HCT116 (cell line): ENCODE measurements around the gene MALL.

Experiments used
- CEBPB ChIP-seq: IDR thresholded peaks from 2 replicates; pipeline ENCODE4 v1.6.1; 2012; ENCODE audit warnings: low read depth
- POLR2A ChIP-seq: IDR thresholded peaks from 2 replicates; pipeline ENCODE4 v1.7.0; 2011; ENCODE audit warnings: borderline replicate concordance; ENCODE audit not compliant: insufficient read depth, insufficient read length; ENCODE audit errors: extremely low read depth
- REST ChIP-seq: IDR thresholded peaks from 2 replicates; pipeline ENCODE4 v1.6.1; 2012; ENCODE audit warnings: low read depth
- ZNF274 ChIP-seq: fragments of 200-500 bp; sonication (Bioruptor generic); IDR thresholded peaks from 2 replicates; pipeline ENCODE4 v1.6.1; 2014; ENCODE audit warnings: mild to moderate bottlenecking, low read depth, low read length, inconsistent platforms
- TF ChIP-seq, protein P1 (sequence below), 3 experiments: fragments of 200-600 bp in 1 of 3; sonication (generic) in 1 of 3; IDR thresholded peaks in 2 of 3; conservative IDR thresholded peaks in 1 of 3; 2 replicates each; pipeline ENCODE4 v1.5.1; 2012 to 2017; ENCODE audit warnings: low read depth in 2 of 3, low read length in 2 of 3, antibody characterized with exemption in 1 of 3, borderline replicate concordance in 1 of 3, control low read depth in 1 of 3, mild to moderate bottlenecking in 1 of 3, mixed read lengths in 1 of 3, mixed run types in 1 of 3, moderate library complexity in 1 of 3; ENCODE audit not compliant: insufficient read depth in 1 of 3

- TF ChIP-seq REST (no peak), ZNF274 (no peak), POLR2A (no peak), CEBPB (no peak)
- TF ChIP-seq, protein P1, sequence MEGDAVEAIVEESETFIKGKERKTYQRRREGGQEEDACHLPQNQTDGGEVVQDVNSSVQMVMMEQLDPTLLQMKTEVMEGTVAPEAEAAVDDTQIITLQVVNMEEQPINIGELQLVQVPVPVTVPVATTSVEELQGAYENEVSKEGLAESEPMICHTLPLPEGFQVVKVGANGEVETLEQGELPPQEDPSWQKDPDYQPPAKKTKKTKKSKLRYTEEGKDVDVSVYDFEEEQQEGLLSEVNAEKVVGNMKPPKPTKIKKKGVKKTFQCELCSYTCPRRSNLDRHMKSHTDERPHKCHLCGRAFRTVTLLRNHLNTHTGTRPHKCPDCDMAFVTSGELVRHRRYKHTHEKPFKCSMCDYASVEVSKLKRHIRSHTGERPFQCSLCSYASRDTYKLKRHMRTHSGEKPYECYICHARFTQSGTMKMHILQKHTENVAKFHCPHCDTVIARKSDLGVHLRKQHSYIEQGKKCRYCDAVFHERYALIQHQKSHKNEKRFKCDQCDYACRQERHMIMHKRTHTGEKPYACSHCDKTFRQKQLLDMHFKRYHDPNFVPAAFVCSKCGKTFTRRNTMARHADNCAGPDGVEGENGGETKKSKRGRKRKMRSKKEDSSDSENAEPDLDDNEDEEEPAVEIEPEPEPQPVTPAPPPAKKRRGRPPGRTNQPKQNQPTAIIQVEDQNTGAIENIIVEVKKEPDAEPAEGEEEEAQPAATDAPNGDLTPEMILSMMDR (IDR thresholded peaks at IDR 0.05 in 2 of 3, conservative IDR thresholded peaks at IDR 0.05 in 1 of 3; ENCODE audit: borderline replicate concordance in 1 of 3, insufficient read depth in 1 of 3, low read depth in 2 of 3, low read length in 2 of 3) = no peak
Measured at GRCh38 chr2:110124038-110124825, 8.6 kb upstream of the MALL start.
